GM19239 (cell line): Measurements from ENCODE around the gene POLA1.
"Not testable (repeated sequence)": the region's sequence is repeated elsewhere in the genome, so short reads cannot be mapped to it uniquely, and the experiment has no call there.

Experiments
- DNase-seq: peaks from one replicate; pipeline ENCODE4 v3.0.0; 2011; ENCODE audit warnings: low spot score; ENCODE audit not compliant: insufficient read length
- FAIRE-seq: peaks from 2 replicates; lab custom pipeline; 2011; peaks lifted over from hg19 to GRCh38; lab: Jason Lieb, UNC

Gene POLA1

GRCh38 chrX:24693453-24694202, at the start of gene POLA1:
Gene POLA1 (plus strand): TSS chrX:24693918. CDS start chrX:24693962, 44 bp downstream.
- DNase-seq (peak; percentile 56), FAIRE-seq (peak; percentile 92)

GRCh38 chrX:24646006-24646405, 47.7 kb upstream of the POLA1 start:
- DNase-seq: no peak
- peak; percentile 44 for FAIRE-seq

GRCh38 chrX:24646745-24647182, 47.0 kb upstream of the POLA1 start:
- DNase-seq: no peak
- FAIRE-seq: peak; percentile 74

- FAIRE-seq (peak; percentile 56), DNase-seq (no peak)
These were observed 46.3 kb upstream of the POLA1 start, which contains the start of gene PCYT1B for GRCh38 chrX:24647257-24648058. Gene PCYT1B (minus strand): TSS chrX:24647347. CDS start chrX:24647105, 242 bp downstream.

- DNase-seq (no peak), FAIRE-seq (no peak)
These were observed 45.2 kb upstream of the POLA1 start for GRCh38 chrX:24648495-24648894.

GRCh38 chrX:24651783-24652182, 41.9 kb upstream of the POLA1 start:
- no peak for DNase-seq
- no peak for FAIRE-seq

- not testable (repeated sequence) for FAIRE-seq, DNase-seq
These were observed 38.0 kb upstream of the POLA1 start for GRCh38 chrX:24655679-24656078.

- DNase-seq: no peak
- no peak for FAIRE-seq
These were observed 35.9 kb upstream of the POLA1 start for GRCh38 chrX:24657671-24658386.

GRCh38 chrX:24658421-24658820, 35.3 kb upstream of the POLA1 start:
- FAIRE-seq (no peak), DNase-seq (no peak)

GRCh38 chrX:24659106-24659505, 34.6 kb upstream of the POLA1 start:
- no peak for DNase-seq
- FAIRE-seq: no peak

GRCh38 chrX:24659646-24660045, 34.1 kb upstream of the POLA1 start:
- no peak for DNase-seq
- FAIRE-seq: no peak

GRCh38 chrX:24661292-24661691, 32.4 kb upstream of the POLA1 start:
- no peak for FAIRE-seq
- no peak for DNase-seq

- DNase-seq (no peak), FAIRE-seq (no peak)
These were observed 31.4 kb upstream of the POLA1 start for GRCh38 chrX:24662352-24662751.

- FAIRE-seq (no peak), DNase-seq (no peak)
These were observed 25.6 kb upstream of the POLA1 start for GRCh38 chrX:24668111-24668510.

GRCh38 chrX:24672701-24673190, 21.0 kb upstream of the POLA1 start:
- no peak for DNase-seq
- no peak for FAIRE-seq

GRCh38 chrX:24673424-24673823, 20.3 kb upstream of the POLA1 start:
- DNase-seq (no peak), FAIRE-seq (no peak)

GRCh38 chrX:24676403-24677024, 17.2 kb upstream of the POLA1 start:
- DNase-seq (no peak), FAIRE-seq (peak; percentile 33)

GRCh38 chrX:24682739-24683432, 10.8 kb upstream of the POLA1 start:
- DNase-seq (no peak), FAIRE-seq (peak; percentile 11)

- FAIRE-seq (no peak), DNase-seq (no peak)
These were observed 9.7 kb upstream of the POLA1 start for GRCh38 chrX:24684048-24684447.
